Measurements from ENCODE around the gene NCOR1. TPM values are rescaled to one million over a fixed set of nuclear protein-coding genes. Genes with fewer than 3 reads are reported as not detected.
A peak's percentile ranks its signal among the peaks of the same experiment; 100 is the strongest.

NCOR1 gene
- total RNA-seq (2021) (107 to 124 TPM (median 116 TPM) in 3 replicates), Bru-seq, nascent RNA (percentile 80 among the genes with signal in this experiment)
- long read RNA-seq, experiment 1, transcript NCOR1-221 (16 exons, 1,877 nt), result major isoform, 9 of 233 reads
- long read RNA-seq, experiment 1, transcript NCOR1-206 (15 exons, 1,883 nt), result minor isoform, 6 of 233 reads
- long read RNA-seq, experiment 1, partial matches to known transcripts, result 94 of 233 reads
- long read RNA-seq, experiment 1, other reads (novel, unspliced or antisense), result 119 of 233 reads
- long read RNA-seq, experiment 2, partial matches to known transcripts, result 27 of 67 reads
- long read RNA-seq, experiment 2, other reads (novel, unspliced or antisense), result 39 of 67 reads
- long read RNA-seq, experiment 3, partial matches to known transcripts, result 0 of 2 reads
- long read RNA-seq, experiment 3, other reads (novel, unspliced or antisense), result 2 of 2 reads

DNA sequence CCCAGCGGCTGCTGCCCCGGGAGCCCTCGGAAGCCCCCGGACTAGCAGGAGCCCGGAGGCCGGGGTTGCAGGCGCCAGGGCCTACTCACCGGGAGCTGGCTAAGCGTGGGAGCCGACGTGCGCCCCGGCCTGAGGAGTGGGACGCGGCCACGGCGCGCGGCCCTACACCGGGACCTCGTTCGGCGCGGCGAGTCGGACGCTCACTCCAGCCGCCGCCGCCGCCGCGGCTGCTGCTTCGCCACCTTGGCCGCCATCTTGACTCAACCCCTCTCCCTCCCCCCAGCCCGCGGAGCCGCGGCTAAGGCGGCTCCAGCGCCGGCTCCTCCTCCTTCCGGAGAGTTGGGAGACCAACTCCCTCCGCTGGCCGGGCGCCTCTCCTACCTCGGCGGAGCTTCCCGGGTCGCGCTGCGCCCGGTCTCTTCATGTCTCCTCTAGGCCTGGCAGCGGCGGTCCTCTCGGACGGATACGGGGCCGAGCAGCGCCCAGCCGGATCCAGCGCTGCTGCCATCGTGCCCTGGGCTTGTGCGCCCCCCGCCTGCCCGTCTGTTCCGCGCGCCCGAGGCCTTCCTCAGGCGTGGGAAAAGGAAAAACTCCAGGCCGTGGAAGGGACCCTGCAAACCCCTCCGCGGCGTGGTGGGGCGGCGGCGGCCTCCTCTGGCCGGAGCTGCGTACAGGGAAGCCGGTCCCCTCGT lies at the start of gene NCOR1:
NCOR1 (minus strand) TSS at position 262 of the 692 bp plus-strand sequence. CDS start 20,965 bp downstream, outside the sequence.
- Mint-ChIP-seq H3K27ac (peak within 1 kb of the TSS; percentile 95), H3K27me3 (ENCODE audit: low read depth) (no peaks in the 10 kb centered on the region)
- POLR2A ChIA-PET, result interaction anchor here (1.1 to 2.2 kb wide), 2 partner anchors 15 to 166 kb away, joined by 4 to 7 read pairs; partner anchors contain the start of gene UBB
- TF ChIP-seq KAT7 (CRISPR knock-in tag; IDR thresholded peaks at IDR 0.05; ENCODE audit: borderline replicate concordance), result peak; percentile 28; the same call in 1 of the 2 replicates
- TF ChIP-seq GABPB1 (CRISPR knock-in tag; IDR thresholded peaks at IDR 0.05), result peak; percentile 64; the same call in 1 of the 2 replicates
- TF ChIP-seq ZNF232 (CRISPR knock-in tag; IDR thresholded peaks at IDR 0.05), result peak; percentile 41; the same call in 1 of the 2 replicates
- TF ChIP-seq SMAD3 (CRISPR knock-in tag; IDR thresholded peaks at IDR 0.05; ENCODE audit: borderline replicate concordance), result peak; percentile 87
- no peak for TF ChIP-seq EMX1 (CRISPR knock-in tag; IDR thresholded peaks at IDR 0.05)
- no peak for TF ChIP-seq MXD4 (CRISPR knock-in tag; IDR thresholded peaks at IDR 0.05; ENCODE audit: borderline replicate concordance)
- TF ChIP-seq, protein P1, sequence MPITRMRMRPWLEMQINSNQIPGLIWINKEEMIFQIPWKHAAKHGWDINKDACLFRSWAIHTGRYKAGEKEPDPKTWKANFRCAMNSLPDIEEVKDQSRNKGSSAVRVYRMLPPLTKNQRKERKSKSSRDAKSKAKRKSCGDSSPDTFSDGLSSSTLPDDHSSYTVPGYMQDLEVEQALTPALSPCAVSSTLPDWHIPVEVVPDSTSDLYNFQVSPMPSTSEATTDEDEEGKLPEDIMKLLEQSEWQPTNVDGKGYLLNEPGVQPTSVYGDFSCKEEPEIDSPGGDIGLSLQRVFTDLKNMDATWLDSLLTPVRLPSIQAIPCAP (CRISPR knock-in tag; IDR thresholded peaks at IDR 0.05), result no peak; the same call in 1 of the 2 replicates
- TF ChIP-seq, protein P2, sequence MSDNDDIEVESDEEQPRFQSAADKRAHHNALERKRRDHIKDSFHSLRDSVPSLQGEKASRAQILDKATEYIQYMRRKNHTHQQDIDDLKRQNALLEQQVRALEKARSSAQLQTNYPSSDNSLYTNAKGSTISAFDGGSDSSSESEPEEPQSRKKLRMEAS (CRISPR knock-in tag; IDR thresholded peaks at IDR 0.05), result peak; percentile 35; the same call in 1 of the 2 replicates
- TF ChIP-seq, protein P3, sequence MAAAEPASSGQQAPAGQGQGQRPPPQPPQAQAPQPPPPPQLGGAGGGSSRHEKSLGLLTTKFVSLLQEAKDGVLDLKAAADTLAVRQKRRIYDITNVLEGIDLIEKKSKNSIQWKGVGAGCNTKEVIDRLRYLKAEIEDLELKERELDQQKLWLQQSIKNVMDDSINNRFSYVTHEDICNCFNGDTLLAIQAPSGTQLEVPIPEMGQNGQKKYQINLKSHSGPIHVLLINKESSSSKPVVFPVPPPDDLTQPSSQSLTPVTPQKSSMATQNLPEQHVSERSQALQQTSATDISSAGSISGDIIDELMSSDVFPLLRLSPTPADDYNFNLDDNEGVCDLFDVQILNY (CRISPR knock-in tag; IDR thresholded peaks at IDR 0.05), result peak; percentile 63; the same call in 1 of the 2 replicates
- TF ChIP-seq ESRRA (CRISPR knock-in tag; IDR thresholded peaks at IDR 0.05; ENCODE audit: borderline replicate concordance), result peak; percentile 2; the same call in 1 of the 2 replicates
- TF ChIP-seq ZNF416 (CRISPR knock-in tag; IDR thresholded peaks at IDR 0.05), result peak; percentile 75; the same call in 1 of the 2 replicates
- TF ChIP-seq FOXP1 (CRISPR knock-in tag; IDR thresholded peaks at IDR 0.05; ENCODE audit: borderline replicate concordance), result peak; percentile 62; the same call in 1 of the 2 replicates
- TF ChIP-seq, protein P4, sequence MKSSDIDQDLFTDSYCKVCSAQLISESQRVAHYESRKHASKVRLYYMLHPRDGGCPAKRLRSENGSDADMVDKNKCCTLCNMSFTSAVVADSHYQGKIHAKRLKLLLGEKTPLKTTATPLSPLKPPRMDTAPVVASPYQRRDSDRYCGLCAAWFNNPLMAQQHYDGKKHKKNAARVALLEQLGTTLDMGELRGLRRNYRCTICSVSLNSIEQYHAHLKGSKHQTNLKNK (CRISPR knock-in tag; IDR thresholded peaks at IDR 0.05), result no peak
- TF ChIP-seq, protein P5, sequence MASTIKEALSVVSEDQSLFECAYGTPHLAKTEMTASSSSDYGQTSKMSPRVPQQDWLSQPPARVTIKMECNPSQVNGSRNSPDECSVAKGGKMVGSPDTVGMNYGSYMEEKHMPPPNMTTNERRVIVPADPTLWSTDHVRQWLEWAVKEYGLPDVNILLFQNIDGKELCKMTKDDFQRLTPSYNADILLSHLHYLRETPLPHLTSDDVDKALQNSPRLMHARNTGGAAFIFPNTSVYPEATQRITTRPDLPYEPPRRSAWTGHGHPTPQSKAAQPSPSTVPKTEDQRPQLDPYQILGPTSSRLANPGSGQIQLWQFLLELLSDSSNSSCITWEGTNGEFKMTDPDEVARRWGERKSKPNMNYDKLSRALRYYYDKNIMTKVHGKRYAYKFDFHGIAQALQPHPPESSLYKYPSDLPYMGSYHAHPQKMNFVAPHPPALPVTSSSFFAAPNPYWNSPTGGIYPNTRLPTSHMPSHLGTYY (CRISPR knock-in tag; IDR thresholded peaks at IDR 0.05), result no peak
- peak; percentile 56; the same call in 1 of the 2 replicates for TF ChIP-seq JUN (CRISPR knock-in tag; IDR thresholded peaks at IDR 0.05)
- TF ChIP-seq ETV6 (CRISPR knock-in tag; IDR thresholded peaks at IDR 0.05), result peak; percentile 91
- TF ChIP-seq, protein P6, sequence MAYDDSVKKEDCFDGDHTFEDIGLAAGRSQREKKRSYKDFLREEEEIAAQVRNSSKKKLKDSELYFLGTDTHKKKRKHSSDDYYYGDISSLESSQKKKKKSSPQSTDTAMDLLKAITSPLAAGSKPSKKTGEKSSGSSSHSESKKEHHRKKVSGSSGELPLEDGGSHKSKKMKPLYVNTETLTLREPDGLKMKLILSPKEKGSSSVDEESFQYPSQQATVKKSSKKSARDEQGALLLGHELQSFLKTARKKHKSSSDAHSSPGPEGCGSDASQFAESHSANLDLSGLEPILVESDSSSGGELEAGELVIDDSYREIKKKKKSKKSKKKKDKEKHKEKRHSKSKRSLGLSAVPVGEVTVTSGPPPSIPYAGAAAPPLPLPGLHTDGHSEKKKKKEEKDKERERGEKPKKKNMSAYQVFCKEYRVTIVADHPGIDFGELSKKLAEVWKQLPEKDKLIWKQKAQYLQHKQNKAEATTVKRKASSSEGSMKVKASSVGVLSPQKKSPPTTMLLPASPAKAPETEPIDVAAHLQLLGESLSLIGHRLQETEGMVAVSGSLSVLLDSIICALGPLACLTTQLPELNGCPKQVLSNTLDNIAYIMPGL (CRISPR knock-in tag; IDR thresholded peaks at IDR 0.05), result peak; percentile 97
- TF ChIP-seq TCF7 (CRISPR knock-in tag; IDR thresholded peaks at IDR 0.05; ENCODE audit: low read depth), result no peak
- TF ChIP-seq SP1 (CRISPR knock-in tag; conservative IDR thresholded peaks at IDR 0.05), result 0 out of 2 replicates have a peak, but pooled peaks have one; percentile 20
- TF ChIP-seq, protein P7, sequence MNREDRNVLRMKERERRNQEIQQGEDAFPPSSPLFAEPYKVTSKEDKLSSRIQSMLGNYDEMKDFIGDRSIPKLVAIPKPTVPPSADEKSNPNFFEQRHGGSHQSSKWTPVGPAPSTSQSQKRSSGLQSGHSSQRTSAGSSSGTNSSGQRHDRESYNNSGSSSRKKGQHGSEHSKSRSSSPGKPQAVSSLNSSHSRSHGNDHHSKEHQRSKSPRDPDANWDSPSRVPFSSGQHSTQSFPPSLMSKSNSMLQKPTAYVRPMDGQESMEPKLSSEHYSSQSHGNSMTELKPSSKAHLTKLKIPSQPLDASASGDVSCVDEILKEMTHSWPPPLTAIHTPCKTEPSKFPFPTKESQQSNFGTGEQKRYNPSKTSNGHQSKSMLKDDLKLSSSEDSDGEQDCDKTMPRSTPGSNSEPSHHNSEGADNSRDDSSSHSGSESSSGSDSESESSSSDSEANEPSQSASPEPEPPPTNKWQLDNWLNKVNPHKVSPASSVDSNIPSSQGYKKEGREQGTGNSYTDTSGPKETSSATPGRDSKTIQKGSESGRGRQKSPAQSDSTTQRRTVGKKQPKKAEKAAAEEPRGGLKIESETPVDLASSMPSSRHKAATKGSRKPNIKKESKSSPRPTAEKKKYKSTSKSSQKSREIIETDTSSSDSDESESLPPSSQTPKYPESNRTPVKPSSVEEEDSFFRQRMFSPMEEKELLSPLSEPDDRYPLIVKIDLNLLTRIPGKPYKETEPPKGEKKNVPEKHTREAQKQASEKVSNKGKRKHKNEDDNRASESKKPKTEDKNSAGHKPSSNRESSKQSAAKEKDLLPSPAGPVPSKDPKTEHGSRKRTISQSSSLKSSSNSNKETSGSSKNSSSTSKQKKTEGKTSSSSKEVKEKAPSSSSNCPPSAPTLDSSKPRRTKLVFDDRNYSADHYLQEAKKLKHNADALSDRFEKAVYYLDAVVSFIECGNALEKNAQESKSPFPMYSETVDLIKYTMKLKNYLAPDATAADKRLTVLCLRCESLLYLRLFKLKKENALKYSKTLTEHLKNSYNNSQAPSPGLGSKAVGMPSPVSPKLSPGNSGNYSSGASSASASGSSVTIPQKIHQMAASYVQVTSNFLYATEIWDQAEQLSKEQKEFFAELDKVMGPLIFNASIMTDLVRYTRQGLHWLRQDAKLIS (CRISPR knock-in tag; IDR thresholded peaks at IDR 0.05; ENCODE audit: borderline replicate concordance), result 0 out of 2 replicates have a peak, but pooled peaks have one; percentile 50
- 0 out of 2 replicates have a peak, but pooled peaks have one; percentile 18 for TF ChIP-seq CREM (CRISPR knock-in tag; IDR thresholded peaks at IDR 0.05)
- TF ChIP-seq, protein P8, sequence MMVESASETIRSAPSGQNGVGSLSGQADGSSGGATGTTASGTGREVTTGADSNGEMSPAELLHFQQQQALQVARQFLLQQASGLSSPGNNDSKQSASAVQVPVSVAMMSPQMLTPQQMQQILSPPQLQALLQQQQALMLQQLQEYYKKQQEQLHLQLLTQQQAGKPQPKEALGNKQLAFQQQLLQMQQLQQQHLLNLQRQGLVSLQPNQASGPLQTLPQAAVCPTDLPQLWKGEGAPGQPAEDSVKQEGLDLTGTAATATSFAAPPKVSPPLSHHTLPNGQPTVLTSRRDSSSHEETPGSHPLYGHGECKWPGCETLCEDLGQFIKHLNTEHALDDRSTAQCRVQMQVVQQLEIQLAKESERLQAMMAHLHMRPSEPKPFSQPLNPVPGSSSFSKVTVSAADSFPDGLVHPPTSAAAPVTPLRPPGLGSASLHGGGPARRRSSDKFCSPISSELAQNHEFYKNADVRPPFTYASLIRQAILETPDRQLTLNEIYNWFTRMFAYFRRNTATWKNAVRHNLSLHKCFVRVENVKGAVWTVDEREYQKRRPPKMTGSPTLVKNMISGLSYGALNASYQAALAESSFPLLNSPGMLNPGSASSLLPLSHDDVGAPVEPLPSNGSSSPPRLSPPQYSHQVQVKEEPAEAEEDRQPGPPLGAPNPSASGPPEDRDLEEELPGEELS (CRISPR knock-in tag; IDR thresholded peaks at IDR 0.05), result peak; percentile 60

More for the DNA sequence above, at the start of gene NCOR1:
- ATAC-seq (peak; percentile 87), DNase-seq (ENCODE audit: low spot score) (peak; percentile 95)
- peaks cover 23% of the 10 kb centered on the region for H3K4me1 Mint-ChIP-seq
- H3K9me3 Mint-ChIP-seq, result no peaks in the 10 kb centered on the region
- no peaks in the 10 kb centered on the region for H3K36me3 Mint-ChIP-seq
- peak within 1 kb of the TSS; percentile 92 for H3K4me3 Mint-ChIP-seq
- CTCF ChIA-PET, result interaction anchor here (2.0 to 2.7 kb wide), 2 partner anchors 71 to 138 kb away, joined by 4 to 9 read pairs; partner anchors contain the start of gene CENPV

Data from WTC11 (cell line).